ENCODE data around the gene KIAA0753. TPM values are rescaled to one million over a fixed set of nuclear protein-coding genes. Genes with fewer than 3 reads are reported as not detected.

Gene KIAA0753
- total RNA-seq, 1 donor from 2014 or later, result 18.2 TPM

- intact Hi-C loops (cut with micrococcal nuclease), result no loop called here
- peaks cover 4% of the 10 kb centered on the region for H3K4me1 Mint-ChIP-seq (ENCODE audit: low read depth)
- peaks cover 33% of the 10 kb centered on the region for H3K27me3 Mint-ChIP-seq (ENCODE audit: insufficient read depth)
- DNase-seq (ENCODE audit: low spot score), result no peak
- no peak overlapping the region for H3K4me3 Mint-ChIP-seq
- H3K27ac Mint-ChIP-seq, result no peak overlapping the region
- no peaks in the 10 kb centered on the region for H3K9me3 Mint-ChIP-seq
- H3K36me3 Mint-ChIP-seq (ENCODE audit: low read depth), result no peaks in the 10 kb centered on the region
Observed at GRCh38 chr17:6677158-6677831, 36.8 kb upstream of the KIAA0753 start.

GRCh38 chr17:6676802-6677157 is 36.3 kb upstream of the KIAA0753 start:
- Mint-ChIP-seq H3K4me3 (no peak overlapping the region), H3K36me3 (ENCODE audit: low read depth) (no peaks in the 10 kb centered on the region), H3K9me3 (no peaks in the 10 kb centered on the region), H3K4me1 (ENCODE audit: low read depth) (peaks cover 4% of the 10 kb centered on the region), H3K27ac (no peak overlapping the region), H3K27me3 (ENCODE audit: insufficient read depth) (peaks cover 33% of the 10 kb centered on the region)
- no peak for DNase-seq (ENCODE audit: low spot score)
- intact Hi-C loops (cut with micrococcal nuclease), result no loop called here

GRCh38 chr17:6675201-6675825 is 34.8 kb upstream of the KIAA0753 start:
- no peaks in the 10 kb centered on the region for H3K36me3 Mint-ChIP-seq (ENCODE audit: low read depth)
- no peaks in the 10 kb centered on the region for H3K9me3 Mint-ChIP-seq
- no peak overlapping the region for H3K4me3 Mint-ChIP-seq
- peaks cover 4% of the 10 kb centered on the region for H3K4me1 Mint-ChIP-seq (ENCODE audit: low read depth)
- H3K27me3 Mint-ChIP-seq (ENCODE audit: insufficient read depth), result peaks cover 30% of the 10 kb centered on the region
- no peak for DNase-seq (ENCODE audit: low spot score)
- intact Hi-C loops (cut with micrococcal nuclease), result no loop called here
- H3K27ac Mint-ChIP-seq, result no peak overlapping the region

- Mint-ChIP-seq H3K4me1 (ENCODE audit: low read depth) (peaks cover 4% of the 10 kb centered on the region), H3K27ac (no peak overlapping the region), H3K27me3 (ENCODE audit: insufficient read depth) (peaks cover 28% of the 10 kb centered on the region), H3K4me3 (no peak overlapping the region), H3K9me3 (no peaks in the 10 kb centered on the region), H3K36me3 (ENCODE audit: low read depth) (no peaks in the 10 kb centered on the region)
- intact Hi-C loops (cut with micrococcal nuclease), result no loop called here
- DNase-seq (ENCODE audit: low spot score), result no peak
Observed at GRCh38 chr17:6674586-6674985, 34.1 kb upstream of the KIAA0753 start.

- peaks cover 7% of the 10 kb centered on the region for H3K4me1 Mint-ChIP-seq (ENCODE audit: low read depth)
- peaks cover 13% of the 10 kb centered on the region for H3K27me3 Mint-ChIP-seq (ENCODE audit: insufficient read depth)
- DNase-seq (ENCODE audit: low spot score), result no peak
- H3K36me3 Mint-ChIP-seq (ENCODE audit: low read depth), result no peaks in the 10 kb centered on the region
- H3K9me3 Mint-ChIP-seq, result no peaks in the 10 kb centered on the region
- no peak overlapping the region for H3K27ac Mint-ChIP-seq
- H3K4me3 Mint-ChIP-seq, result no peak overlapping the region
- intact Hi-C loops (cut with micrococcal nuclease), result no loop called here
Observed at GRCh38 chr17:6671431-6671830, 30.9 kb upstream of the KIAA0753 start.

GRCh38 chr17:6670999-6671398 is 30.5 kb upstream of the KIAA0753 start:
- Mint-ChIP-seq H3K4me1 (ENCODE audit: low read depth) (peaks cover 7% of the 10 kb centered on the region), H3K36me3 (ENCODE audit: low read depth) (no peaks in the 10 kb centered on the region), H3K9me3 (no peaks in the 10 kb centered on the region), H3K4me3 (no peak overlapping the region), H3K27ac (no peak overlapping the region), H3K27me3 (ENCODE audit: insufficient read depth) (peaks cover 12% of the 10 kb centered on the region)
- DNase-seq (ENCODE audit: low spot score), result no peak
- intact Hi-C loops (cut with micrococcal nuclease), result no loop called here

GRCh38 chr17:6670571-6670970 is 30.1 kb upstream of the KIAA0753 start:
- H3K4me3 Mint-ChIP-seq, result no peak overlapping the region
- no peaks in the 10 kb centered on the region for H3K9me3 Mint-ChIP-seq
- DNase-seq (ENCODE audit: low spot score), result no peak

GRCh38 chr17:6669479-6670212 is 29.1 kb upstream of the KIAA0753 start:
- Mint-ChIP-seq H3K9me3 (no peaks in the 10 kb centered on the region), H3K36me3 (ENCODE audit: low read depth) (peaks cover 2% of the 10 kb centered on the region), H3K4me3 (no peak overlapping the region), H3K4me1 (ENCODE audit: low read depth) (peaks cover 7% of the 10 kb centered on the region), H3K27ac (no peak overlapping the region), H3K27me3 (ENCODE audit: insufficient read depth) (peaks cover 7% of the 10 kb centered on the region)
- intact Hi-C loops (cut with micrococcal nuclease), result no loop called here
- no peak for DNase-seq (ENCODE audit: low spot score)

More at GRCh38 chr17:6670571-6670970, 30.1 kb upstream of the KIAA0753 start:
- Mint-ChIP-seq H3K27ac (no peak overlapping the region), H3K36me3 (ENCODE audit: low read depth) (no peaks in the 10 kb centered on the region), H3K27me3 (ENCODE audit: insufficient read depth) (peaks cover 7% of the 10 kb centered on the region), H3K4me1 (ENCODE audit: low read depth) (peaks cover 7% of the 10 kb centered on the region)
- intact Hi-C loops (cut with micrococcal nuclease), result no loop called here

- peaks cover 2% of the 10 kb centered on the region for H3K36me3 Mint-ChIP-seq (ENCODE audit: low read depth)
- H3K27me3 Mint-ChIP-seq (ENCODE audit: insufficient read depth), result peaks cover 7% of the 10 kb centered on the region
- no peak overlapping the region for H3K27ac Mint-ChIP-seq
- no peak overlapping the region for H3K4me3 Mint-ChIP-seq
- no peaks in the 10 kb centered on the region for H3K9me3 Mint-ChIP-seq
- H3K4me1 Mint-ChIP-seq (ENCODE audit: low read depth), result peaks cover 7% of the 10 kb centered on the region
- intact Hi-C loops (cut with micrococcal nuclease), result no loop called here
- DNase-seq (ENCODE audit: low spot score), result no peak
Observed at GRCh38 chr17:6668727-6669425, 28.4 kb upstream of the KIAA0753 start.

- no peak overlapping the region for H3K27ac Mint-ChIP-seq
- H3K4me1 Mint-ChIP-seq (ENCODE audit: low read depth), result peaks cover 7% of the 10 kb centered on the region
- H3K9me3 Mint-ChIP-seq, result no peaks in the 10 kb centered on the region
- intact Hi-C loops (cut with micrococcal nuclease), result no loop called here
- no peak overlapping the region for H3K4me3 Mint-ChIP-seq
- H3K27me3 Mint-ChIP-seq (ENCODE audit: insufficient read depth), result peaks cover 7% of the 10 kb centered on the region
- H3K36me3 Mint-ChIP-seq (ENCODE audit: low read depth), result peaks cover 2% of the 10 kb centered on the region
- DNase-seq (ENCODE audit: low spot score), result no peak
Observed at GRCh38 chr17:6668219-6668618, 27.7 kb upstream of the KIAA0753 start.

- H3K4me1 Mint-ChIP-seq (ENCODE audit: low read depth), result peaks cover 7% of the 10 kb centered on the region
- no peak overlapping the region for H3K27ac Mint-ChIP-seq
- no peak overlapping the region for H3K4me3 Mint-ChIP-seq
- H3K9me3 Mint-ChIP-seq, result no peaks in the 10 kb centered on the region
- H3K27me3 Mint-ChIP-seq (ENCODE audit: insufficient read depth), result peaks cover 9% of the 10 kb centered on the region
- peaks cover 2% of the 10 kb centered on the region for H3K36me3 Mint-ChIP-seq (ENCODE audit: low read depth)
- no peak for DNase-seq (ENCODE audit: low spot score)
- intact Hi-C loops (cut with micrococcal nuclease), result no loop called here
Observed at GRCh38 chr17:6667516-6667915, 27.0 kb upstream of the KIAA0753 start.

- Mint-ChIP-seq H3K4me1 (ENCODE audit: low read depth) (peaks cover 9% of the 10 kb centered on the region), H3K9me3 (no peaks in the 10 kb centered on the region), H3K36me3 (ENCODE audit: low read depth) (peaks cover 2% of the 10 kb centered on the region), H3K4me3 (no peak overlapping the region), H3K27ac (no peak overlapping the region), H3K27me3 (ENCODE audit: insufficient read depth) (peaks cover 13% of the 10 kb centered on the region)
- intact Hi-C loops (cut with micrococcal nuclease), result loop anchor here (1.0 kb wide), 3 partner anchors 177 to 339 kb away; no protein-coding TSS in a partner anchor
- DNase-seq (ENCODE audit: low spot score), result no peak
Observed at GRCh38 chr17:6666557-6666956, 26.0 kb upstream of the KIAA0753 start.

All from activated T-helper 1 cell treated with anti-CD3 and anti-CD28 coated beads, Interleukin-12 subunit alpha, Interleukin-12 subunit beta, Interleukin-2, Interleukin-4 antibody, amounts not matched to agents 30 ng/mL and 10 ng/mL and 1 ng/mL, durations not matched to agents 14 hours and 24 hours and 36 hours (primary cell).